Measurements from ENCODE around the gene NFU1. TPM values are rescaled to one million over a fixed set of nuclear protein-coding genes. Genes with fewer than 3 reads are reported as not detected.

The NFU1 gene
- total RNA-seq, 2 experiments from 2014 or later = 37.8 to 44.5 TPM

DNA sequence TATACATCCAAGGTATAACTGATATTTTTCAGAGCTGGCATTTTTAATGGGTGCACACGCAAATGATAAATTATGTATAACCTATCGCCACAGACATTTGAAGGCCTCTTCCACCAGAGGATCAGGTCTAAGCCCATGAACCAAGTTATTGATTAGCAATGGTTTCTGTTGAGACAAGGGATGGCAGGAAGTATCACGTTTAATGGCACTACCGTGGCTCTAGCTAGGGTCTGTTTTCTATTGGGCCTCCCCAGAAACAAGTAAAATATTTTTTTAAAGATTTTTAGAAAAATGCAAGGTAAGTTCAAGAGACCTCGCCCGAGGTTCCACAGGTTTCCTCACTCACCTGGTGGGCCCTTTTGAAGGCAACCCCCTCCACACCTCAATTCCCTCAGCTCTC lies 50.9 kb downstream of the NFU1 start:
- ChIA-PET CTCF (interaction anchor here (0.6 to 1.4 kb wide), 3 partner anchors 11 to 993 kb away, joined by 3 to 13 read pairs (median 3); partner anchors contain the start of gene ANXA4), POLR2A (interaction anchor here (1.5 kb wide), 1 partner anchor 51 kb away, joined by 6 read pairs; the partner anchor contains the start of gene NFU1)
- H3K27ac Mint-ChIP-seq = peak overlapping the region; percentile 66
- no peak for DNase-seq
- H3K36me3 Mint-ChIP-seq = peaks cover 7% of the 10 kb centered on the region
- no peaks in the 10 kb centered on the region for H3K27me3 Mint-ChIP-seq
- peak overlapping the region; percentile 85 for H3K4me3 Mint-ChIP-seq
- peaks cover 46% of the 10 kb centered on the region for H3K4me1 Mint-ChIP-seq (ENCODE audit: low read depth)
- no peaks in the 10 kb centered on the region for H3K9me3 Mint-ChIP-seq
- intact Hi-C loops (cut with micrococcal nuclease) = loop anchor here (10.0 kb wide), 3 partner anchors 258 to 758 kb away; partner anchors contain the start of genes AAK1 and PCBP1

GRCh38 chr2:69385443-69386151 lies 51.6 kb downstream of the NFU1 start:
- Mint-ChIP-seq H3K27me3 (no peaks in the 10 kb centered on the region), H3K36me3 (peaks cover 9% of the 10 kb centered on the region), H3K27ac (peak overlapping the region; percentile 45), H3K4me3 (peak overlapping the region; percentile 85), H3K9me3 (no peaks in the 10 kb centered on the region), H3K4me1 (ENCODE audit: low read depth) (peaks cover 52% of the 10 kb centered on the region)
- CTCF ChIA-PET = interaction anchor here (0.6 to 1.4 kb wide), 3 partner anchors 10 to 634 kb away, joined by 3 to 13 read pairs (median 3); partner anchors contain the start of gene ANXA4
- intact Hi-C loops (cut with micrococcal nuclease) = loop anchor here (10.0 kb wide), 3 partner anchors 259 to 759 kb away; partner anchors contain the start of genes AAK1 and PCBP1
- no peak for DNase-seq
- POLR2A ChIA-PET = interaction anchor here (1.5 kb wide), 1 partner anchor 52 kb away, joined by 6 read pairs; the partner anchor contains the start of gene NFU1

DNA sequence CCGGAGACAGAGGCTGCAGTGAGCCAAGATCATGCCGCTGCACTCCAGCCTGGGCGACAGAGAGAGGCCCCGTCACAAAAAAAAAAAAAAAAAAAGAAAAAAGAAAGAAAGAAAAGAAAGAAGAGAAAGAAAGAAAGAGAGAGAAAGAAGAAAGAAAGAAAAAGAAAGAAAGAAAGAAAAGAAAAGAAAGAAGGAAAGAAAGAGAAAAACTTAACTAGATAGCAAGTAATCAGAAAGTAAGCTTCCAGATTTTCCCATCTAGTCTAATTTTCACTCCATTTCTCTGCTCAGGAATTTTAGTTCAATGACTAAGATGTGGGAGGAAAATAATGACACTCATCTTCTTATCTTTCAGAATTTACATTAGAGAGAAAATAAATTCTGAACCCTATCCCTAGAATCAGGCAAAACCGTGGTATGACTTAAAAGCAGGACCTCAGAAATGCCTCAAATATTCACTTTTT lies 52.6 kb downstream of the NFU1 start:
- intact Hi-C loops (cut with micrococcal nuclease) = loop anchor here (5.0 to 10.0 kb wide), 4 partner anchors 183 to 760 kb away; partner anchors contain the start of genes AAK1 and PCBP1
- no peak for DNase-seq
- H3K27ac Mint-ChIP-seq = no peak overlapping the region
- ChIA-PET CTCF (interaction anchor here (0.9 kb wide), 1 partner anchor 9 kb away, joined by 3 read pairs; no protein-coding TSS in a partner anchor), POLR2A (no interaction called here)
- peaks cover 55% of the 10 kb centered on the region for H3K4me1 Mint-ChIP-seq (ENCODE audit: low read depth)
- peaks cover 10% of the 10 kb centered on the region for H3K36me3 Mint-ChIP-seq
- H3K9me3 Mint-ChIP-seq = no peaks in the 10 kb centered on the region
- no peak overlapping the region for H3K4me3 Mint-ChIP-seq
- H3K27me3 Mint-ChIP-seq = no peaks in the 10 kb centered on the region

- Mint-ChIP-seq H3K9me3 (no peaks in the 10 kb centered on the region), H3K36me3 (peaks cover 10% of the 10 kb centered on the region), H3K27me3 (no peaks in the 10 kb centered on the region), H3K27ac (no peak overlapping the region), H3K4me3 (no peak overlapping the region), H3K4me1 (ENCODE audit: low read depth) (peaks cover 55% of the 10 kb centered on the region)
- ChIA-PET CTCF (interaction anchor here (0.9 kb wide), 1 partner anchor 8 kb away, joined by 3 read pairs; no protein-coding TSS in a partner anchor), POLR2A (no interaction called here)
- no peak for DNase-seq
- intact Hi-C loops (cut with micrococcal nuclease) = loop anchor here (5.0 to 10.0 kb wide), 4 partner anchors 184 to 762 kb away; partner anchors contain the start of genes AAK1 and PCBP1
Observed at GRCh38 chr2:69383176-69383812, 53.9 kb downstream of the NFU1 start.

- Mint-ChIP-seq H3K4me3 (no peak overlapping the region), H3K27me3 (no peaks in the 10 kb centered on the region), H3K9me3 (no peaks in the 10 kb centered on the region), H3K27ac (peak overlapping the region; percentile 13), H3K36me3 (peaks cover 10% of the 10 kb centered on the region), H3K4me1 (ENCODE audit: low read depth) (peaks cover 51% of the 10 kb centered on the region)
- ChIA-PET CTCF (no interaction called here), POLR2A (no interaction called here)
- DNase-seq = no peak
- intact Hi-C loops (cut with micrococcal nuclease) = loop anchor here (5.0 to 10.0 kb wide), 4 partner anchors 185 to 762 kb away; partner anchors contain the start of genes AAK1 and PCBP1
Observed at GRCh38 chr2:69382547-69382946, 54.7 kb downstream of the NFU1 start.

- Mint-ChIP-seq H3K27me3 (no peaks in the 10 kb centered on the region), H3K4me1 (ENCODE audit: low read depth) (peaks cover 47% of the 10 kb centered on the region), H3K9me3 (no peaks in the 10 kb centered on the region), H3K27ac (peak overlapping the region; percentile 19), H3K4me3 (no peak overlapping the region), H3K36me3 (peaks cover 10% of the 10 kb centered on the region)
- intact Hi-C loops (cut with micrococcal nuclease) = loop anchor here (5.0 to 10.0 kb wide), 4 partner anchors 186 to 763 kb away; partner anchors contain the start of genes AAK1 and PCBP1
- ChIA-PET CTCF (interaction anchor here (0.6 to 2.0 kb wide), 7 partner anchors 9 to 359 kb away, joined by 3 to 7 read pairs (median 4); partner anchors contain the start of gene NFU1), POLR2A (no interaction called here)
- DNase-seq = peak; percentile 59
Observed at GRCh38 chr2:69381337-69381737, 55.9 kb downstream of the NFU1 start.

- DNase-seq = no peak
- ChIA-PET POLR2A (no interaction called here), CTCF (interaction anchor here (0.6 to 2.0 kb wide), 6 partner anchors 11 to 208 kb away, joined by 3 to 7 read pairs (median 4); partner anchors contain the start of gene NFU1)
- no peak overlapping the region for H3K4me3 Mint-ChIP-seq
- H3K27ac Mint-ChIP-seq = peak overlapping the region; percentile 7
- H3K36me3 Mint-ChIP-seq = peaks cover 10% of the 10 kb centered on the region
- H3K9me3 Mint-ChIP-seq = no peaks in the 10 kb centered on the region
- H3K27me3 Mint-ChIP-seq = no peaks in the 10 kb centered on the region
- peaks cover 46% of the 10 kb centered on the region for H3K4me1 Mint-ChIP-seq (ENCODE audit: low read depth)
- intact Hi-C loops (cut with micrococcal nuclease) = loop anchor here (5.0 to 10.0 kb wide), 4 partner anchors 187 to 765 kb away; partner anchors contain the start of genes AAK1 and PCBP1
Observed at GRCh38 chr2:69380072-69380917, 56.9 kb downstream of the NFU1 start.

DNA sequence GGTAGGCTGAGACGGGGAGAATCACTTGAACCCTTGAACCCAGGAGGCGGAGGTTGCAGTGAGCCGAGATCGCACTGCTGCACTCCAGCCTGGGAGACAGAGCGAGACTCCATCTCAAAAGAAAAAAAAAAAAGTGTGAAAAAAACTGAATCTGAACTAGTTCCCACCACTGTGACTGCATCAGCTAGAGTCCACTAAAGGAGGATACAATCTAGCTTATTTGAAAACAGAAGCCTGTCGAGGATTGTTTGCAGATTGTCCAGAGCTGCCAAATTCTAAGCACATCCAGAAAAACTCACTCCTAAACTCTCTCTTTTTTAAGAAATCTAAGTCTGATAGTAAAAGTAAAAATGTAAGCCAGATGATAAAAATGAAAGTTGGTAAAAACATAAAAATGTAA lies 60.8 kb downstream of the NFU1 start:
- H3K4me3 Mint-ChIP-seq = no peak overlapping the region
- peaks cover 21% of the 10 kb centered on the region for H3K4me1 Mint-ChIP-seq (ENCODE audit: low read depth)
- no peak for DNase-seq
- POLR2A ChIA-PET = interaction anchor here (0.6 kb wide), 1 partner anchor 854 kb away, joined by 4 read pairs; no protein-coding TSS in a partner anchor
- no peaks in the 10 kb centered on the region for H3K27me3 Mint-ChIP-seq
- H3K9me3 Mint-ChIP-seq = no peaks in the 10 kb centered on the region
- H3K36me3 Mint-ChIP-seq = peaks cover 5% of the 10 kb centered on the region
- H3K27ac Mint-ChIP-seq = no peak overlapping the region
- intact Hi-C loops (cut with micrococcal nuclease) = loop anchor here (5.0 kb wide), 1 partner anchor 336 kb away; no protein-coding TSS in a partner anchor
- CTCF ChIA-PET = interaction anchor here (0.5 to 2.0 kb wide), 14 partner anchors 10 to 606 kb away, joined by 3 to 16 read pairs (median 4); no protein-coding TSS in a partner anchor

DNA sequence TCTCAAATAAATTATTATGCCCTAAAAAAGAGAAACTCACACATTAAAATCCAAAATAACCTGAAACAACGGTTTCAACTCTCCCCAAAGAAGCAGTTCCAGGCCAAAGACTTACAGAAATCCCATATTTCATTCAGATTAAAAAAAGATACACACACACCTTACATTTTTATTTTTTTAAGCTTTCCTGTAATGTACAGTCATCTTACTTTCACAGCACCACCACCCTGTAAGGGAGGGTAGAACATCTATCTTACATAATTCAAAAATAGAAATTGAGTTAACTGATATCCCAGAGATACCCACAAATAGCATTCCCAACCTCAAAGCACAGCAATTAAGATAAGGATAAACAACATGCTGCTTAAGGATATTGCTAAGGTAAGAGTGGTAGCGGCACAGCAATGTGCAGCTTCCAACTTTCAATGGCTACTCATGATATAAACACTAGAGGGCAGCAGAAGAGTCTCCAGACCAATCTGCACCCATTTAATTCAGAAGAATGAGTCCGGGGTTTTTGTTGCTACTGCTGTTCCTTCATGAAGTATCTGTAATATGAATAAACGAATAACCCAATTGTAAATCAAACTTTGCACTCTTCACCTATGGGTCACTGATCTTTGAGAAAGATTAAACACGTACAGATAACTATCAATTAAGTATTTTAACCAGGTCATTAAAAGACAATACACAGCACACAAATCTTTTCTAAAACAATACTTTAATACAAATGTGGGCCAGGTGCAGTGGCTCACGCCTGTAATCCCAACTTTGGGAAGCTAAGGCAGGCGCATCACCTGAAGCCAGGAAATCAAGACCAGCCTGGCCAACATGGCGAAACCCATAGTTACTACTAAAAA lies 61.5 kb downstream of the NFU1 start:
- ChIA-PET POLR2A (interaction anchor here (0.6 to 1.0 kb wide), 2 partner anchors 61 to 855 kb away, joined by 3 to 4 read pairs; no protein-coding TSS in a partner anchor), CTCF (interaction anchor here (0.6 to 2.0 kb wide), 30 partner anchors 8 to 523 kb away, joined by 3 to 16 read pairs (median 4); partner anchors contain the start of gene NFU1)
- H3K4me1 Mint-ChIP-seq (ENCODE audit: low read depth) = peaks cover 16% of the 10 kb centered on the region
- H3K36me3 Mint-ChIP-seq = peaks cover 4% of the 10 kb centered on the region
- DNase-seq = no peak
- H3K4me3 Mint-ChIP-seq = no peak overlapping the region
- H3K9me3 Mint-ChIP-seq = no peaks in the 10 kb centered on the region
- intact Hi-C loops (cut with micrococcal nuclease) = loop anchor here (5.0 kb wide), 1 partner anchor 337 kb away; no protein-coding TSS in a partner anchor
- no peaks in the 10 kb centered on the region for H3K27me3 Mint-ChIP-seq
- no peak overlapping the region for H3K27ac Mint-ChIP-seq

DNA sequence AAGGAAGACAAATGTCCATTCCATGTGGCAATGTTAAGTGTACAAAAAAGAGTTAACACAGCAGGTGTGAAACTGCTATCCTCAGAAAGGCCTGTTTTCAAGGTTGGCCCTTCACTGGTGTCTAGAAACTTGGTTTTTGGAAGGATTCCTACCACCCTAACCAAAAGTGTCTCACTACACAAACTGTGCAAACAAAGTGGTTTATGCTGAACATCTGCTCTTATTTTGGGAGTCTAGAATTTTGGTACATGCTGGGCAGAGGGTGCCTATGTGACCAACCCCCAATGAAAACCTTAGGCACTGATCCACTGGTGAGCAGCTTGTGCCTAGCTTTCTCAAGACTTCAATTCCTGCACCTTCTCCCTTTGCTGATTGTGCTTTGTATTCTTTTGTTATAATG lies 64.5 kb downstream of the NFU1 start:
- Mint-ChIP-seq H3K4me1 (ENCODE audit: low read depth) (peaks cover 9% of the 10 kb centered on the region), H3K27ac (no peak overlapping the region), H3K36me3 (peaks cover 23% of the 10 kb centered on the region), H3K9me3 (no peaks in the 10 kb centered on the region), H3K4me3 (no peak overlapping the region), H3K27me3 (no peaks in the 10 kb centered on the region)
- no peak for DNase-seq
- ChIA-PET CTCF (interaction anchor here (0.6 to 0.8 kb wide), 3 partner anchors 8 to 1927 kb away, joined by 3 read pairs; no protein-coding TSS in a partner anchor), POLR2A (interaction anchor here (0.6 kb wide), 1 partner anchor 187 kb away, joined by 5 read pairs; no protein-coding TSS in a partner anchor)
- intact Hi-C loops (cut with micrococcal nuclease) = no loop called here

Data from activated CD4-positive, alpha-beta memory T cell treated with anti-CD3 and anti-CD28 coated beads for 36 hours (primary cell).